ENCODE measurements around the gene HCCS.
"Not testable (repeated sequence)": the region's sequence is repeated elsewhere in the genome, so short reads cannot be mapped to it uniquely, and the experiment has no call there.

Gene HCCS

DNA sequence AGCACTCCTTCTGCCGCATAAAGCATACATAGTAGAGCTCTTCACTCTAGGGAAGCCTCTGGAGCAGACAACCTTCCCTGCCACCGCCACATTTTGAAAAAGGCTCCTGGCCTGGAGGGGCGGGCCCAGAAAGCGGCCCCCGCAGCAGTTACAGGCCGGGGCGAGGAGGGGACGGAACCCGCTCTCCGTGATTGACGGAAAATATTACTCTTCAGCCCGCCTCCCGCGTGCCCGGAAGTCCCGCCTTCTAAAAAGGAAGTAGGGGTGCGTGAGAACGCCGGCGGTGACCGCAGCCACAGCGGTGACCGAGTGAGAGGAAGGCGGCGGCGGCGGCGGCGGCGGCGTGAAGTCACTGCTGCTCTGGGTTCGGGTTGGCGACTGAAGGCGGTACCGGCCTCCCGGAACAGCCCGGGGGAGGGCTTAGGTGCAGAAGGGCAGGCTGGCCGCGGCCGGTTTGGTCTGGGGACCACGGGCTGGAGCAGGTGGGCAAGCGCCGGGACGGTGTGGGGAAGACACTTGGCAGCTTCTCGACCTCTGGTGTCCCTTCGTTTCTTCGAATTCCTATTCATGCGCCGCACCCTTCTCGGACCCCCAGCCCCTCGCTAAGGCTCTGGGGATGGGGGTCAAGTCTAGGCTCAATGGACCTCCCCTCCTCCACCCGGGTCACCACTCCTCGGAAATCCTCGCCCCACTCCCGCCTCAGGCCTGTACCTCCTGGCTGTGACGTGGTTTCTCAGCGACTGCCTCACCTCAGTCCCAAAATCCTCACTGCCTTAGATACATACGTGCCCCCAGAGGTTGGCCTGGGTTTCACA is at the start of gene HCCS:
TSS of gene HCCS (plus strand) at position 296 of the 815 bp plus-strand sequence. CDS start 729 bp downstream, outside the sequence.
- DNase-seq = no peak

DNA sequence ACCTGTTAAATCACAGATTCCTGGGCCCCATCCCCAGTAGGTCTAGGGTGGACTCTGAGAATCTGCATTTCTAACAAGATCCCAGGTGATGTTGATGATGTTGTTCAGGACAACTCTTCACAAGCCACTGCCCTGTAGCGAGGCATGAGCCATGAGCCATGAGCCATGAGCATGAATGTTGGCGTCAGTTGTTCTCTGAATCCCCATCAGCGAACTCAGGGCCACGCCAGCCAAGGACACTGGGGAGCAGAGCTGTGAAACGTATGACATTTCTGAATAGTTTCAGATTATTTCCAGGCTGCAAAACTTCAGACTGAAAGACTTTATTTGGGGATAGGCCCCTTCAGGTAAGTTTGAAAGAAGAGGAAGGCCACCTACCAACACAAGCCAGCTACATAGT is 46.9 kb upstream of the HCCS start:
- DNase-seq = no peak

DNA sequence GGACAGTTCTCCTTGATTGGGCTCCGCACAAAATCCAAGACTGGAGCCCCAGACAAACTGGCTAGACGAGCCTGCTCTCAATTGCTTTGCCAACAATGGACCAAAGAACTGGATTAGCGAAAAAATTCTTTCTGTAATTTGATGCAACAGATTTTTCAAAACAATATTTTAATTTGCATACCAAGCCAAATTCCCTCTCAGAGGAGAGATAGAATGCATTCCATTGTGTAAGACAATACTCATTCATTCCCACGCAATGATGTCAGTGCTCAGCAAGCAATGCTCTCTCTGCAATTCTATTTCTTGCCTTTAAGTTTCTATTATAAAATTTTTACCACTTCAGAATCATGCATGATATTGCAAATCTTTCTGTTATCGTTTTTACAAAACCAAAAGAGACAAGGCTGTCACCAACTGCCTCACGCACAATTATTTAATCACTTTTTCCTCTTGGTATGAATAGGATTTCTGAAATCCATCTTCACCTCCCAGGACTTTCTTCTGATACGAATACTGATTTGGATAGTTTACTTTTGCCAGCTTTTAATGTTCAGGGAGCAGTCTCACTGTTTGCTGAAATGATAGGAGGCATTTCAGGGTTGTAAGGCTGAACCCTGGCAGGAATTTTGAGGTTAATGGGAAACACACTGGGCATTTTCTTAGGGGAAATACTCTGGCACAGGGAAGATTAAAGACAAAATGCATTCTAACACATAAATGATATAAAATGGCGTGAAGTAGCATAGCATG is 46.1 kb upstream of the HCCS start:
- DNase-seq = no peak

DNA sequence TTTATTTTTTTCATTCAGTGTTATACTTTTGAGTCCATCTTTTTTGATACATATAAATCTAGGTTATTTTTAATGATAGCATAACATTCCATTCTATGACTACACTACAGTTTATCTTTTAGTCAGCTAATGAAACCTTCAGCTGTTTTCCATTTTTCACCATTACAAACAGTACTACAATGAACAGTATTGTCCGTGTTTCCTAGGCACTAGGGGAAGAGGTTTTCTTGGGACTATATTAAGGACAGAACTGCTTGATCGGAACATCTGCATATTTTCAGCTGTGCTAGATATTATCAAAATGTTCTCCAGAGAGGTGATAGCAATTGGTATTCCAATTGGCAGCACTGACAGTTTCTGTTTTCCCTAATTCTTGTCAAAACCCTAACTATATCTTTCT is 44.3 kb upstream of the HCCS start:
- DNase-seq = no peak

DNA sequence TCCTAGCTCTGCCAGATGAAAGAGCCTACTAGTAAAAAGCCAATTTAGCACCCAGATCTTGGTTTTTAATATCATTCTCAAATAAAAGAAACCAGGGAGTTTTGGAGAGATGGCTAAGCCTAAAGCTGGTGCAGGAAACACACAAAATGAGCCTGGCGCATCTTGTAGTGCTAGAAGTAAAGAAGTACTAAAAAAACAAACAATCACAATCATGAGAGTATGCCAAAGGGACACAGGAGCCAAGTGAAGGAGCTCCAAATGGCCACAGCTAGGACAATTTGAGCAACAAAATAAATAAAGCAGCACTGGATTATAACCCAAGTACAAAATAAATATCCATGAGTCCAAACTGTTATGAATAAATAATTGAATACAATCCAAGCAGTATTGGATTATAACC is 37.8 kb upstream of the HCCS start:
- no peak for DNase-seq

DNA sequence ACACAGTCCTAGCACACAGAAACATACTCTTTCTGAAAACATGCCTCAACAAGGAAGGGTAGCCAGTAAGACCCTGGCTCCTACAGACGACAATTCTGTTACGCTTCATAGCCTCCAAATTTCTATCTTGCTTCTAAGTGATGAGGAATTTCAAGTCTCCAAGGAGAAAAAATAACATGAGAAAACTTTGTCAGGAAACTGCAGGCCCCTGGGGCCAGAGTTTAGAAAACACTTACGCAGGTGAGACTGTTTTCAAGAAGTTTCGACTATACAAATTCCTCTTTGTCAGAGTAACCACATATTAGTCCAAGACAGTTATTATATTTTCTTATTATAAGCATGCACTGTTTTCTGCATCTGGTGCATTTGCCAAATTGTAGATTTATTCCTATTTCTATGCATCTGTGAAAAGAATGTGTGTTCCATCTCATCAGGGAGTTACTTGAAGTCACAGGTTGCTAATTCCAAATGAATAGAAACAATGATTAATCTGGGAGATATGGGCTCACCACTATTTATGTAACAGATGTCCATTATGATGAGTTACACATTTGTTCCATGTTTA is 30.3 kb upstream of the HCCS start:
- no peak for DNase-seq

DNA sequence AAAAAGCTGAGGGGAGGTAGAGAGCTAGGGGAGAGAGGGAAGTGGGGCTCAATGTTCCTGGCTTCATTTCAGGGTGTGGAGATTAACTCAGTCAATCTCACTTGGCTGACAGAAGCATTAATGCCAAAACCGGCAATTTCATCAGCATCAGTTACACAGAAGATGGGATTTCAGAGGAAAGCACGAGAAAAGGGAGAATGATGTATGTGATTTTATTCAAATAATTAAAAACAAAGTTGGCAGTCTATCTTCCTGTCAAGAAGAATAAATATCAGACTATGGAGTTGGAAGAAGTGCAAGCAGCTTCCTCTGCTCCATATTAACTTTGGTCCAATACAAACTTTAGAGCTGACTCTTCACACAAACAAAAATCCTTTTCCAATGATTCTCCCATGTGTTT is 29.6 kb upstream of the HCCS start:
- DNase-seq = no peak

DNA sequence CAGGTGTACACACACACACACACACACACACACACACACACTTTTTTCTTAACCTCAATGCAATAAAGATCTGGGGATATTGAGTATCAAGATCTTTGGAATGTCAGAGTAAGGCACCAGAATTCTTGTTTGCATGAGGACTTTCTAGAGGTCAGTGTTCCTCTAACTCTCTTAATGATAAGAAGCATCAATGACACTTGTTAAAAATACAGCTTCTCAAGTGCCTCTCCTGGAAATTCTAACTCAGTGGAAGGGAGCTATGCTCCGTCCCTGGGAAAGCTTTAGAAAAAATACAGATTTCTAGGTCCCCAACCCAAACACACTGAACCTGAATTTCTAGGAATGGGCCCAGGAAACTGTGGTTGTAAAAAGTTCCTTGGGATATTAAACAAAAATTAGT is 25.8 kb upstream of the HCCS start:
- no peak for DNase-seq

DNA sequence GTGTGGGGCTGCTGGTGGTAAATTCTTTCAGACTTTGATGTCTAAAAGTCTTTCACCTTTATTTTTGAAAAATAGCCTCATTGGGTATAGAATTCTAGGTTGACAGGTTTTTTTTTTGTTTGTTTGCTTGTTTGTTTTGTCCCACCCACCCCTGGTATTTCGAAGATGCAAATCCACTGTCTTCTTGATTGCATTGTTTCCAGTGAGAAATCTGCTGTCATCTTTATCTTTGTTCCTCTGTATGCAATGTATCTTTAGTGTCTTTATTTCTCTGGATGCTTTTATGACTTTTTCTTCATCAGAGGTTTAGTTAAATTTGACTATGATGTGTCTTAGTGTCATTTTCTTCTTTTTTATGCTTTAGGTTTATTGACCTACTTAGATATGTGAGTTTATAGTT is 21.3 kb upstream of the HCCS start:
- no peak for DNase-seq

DNA sequence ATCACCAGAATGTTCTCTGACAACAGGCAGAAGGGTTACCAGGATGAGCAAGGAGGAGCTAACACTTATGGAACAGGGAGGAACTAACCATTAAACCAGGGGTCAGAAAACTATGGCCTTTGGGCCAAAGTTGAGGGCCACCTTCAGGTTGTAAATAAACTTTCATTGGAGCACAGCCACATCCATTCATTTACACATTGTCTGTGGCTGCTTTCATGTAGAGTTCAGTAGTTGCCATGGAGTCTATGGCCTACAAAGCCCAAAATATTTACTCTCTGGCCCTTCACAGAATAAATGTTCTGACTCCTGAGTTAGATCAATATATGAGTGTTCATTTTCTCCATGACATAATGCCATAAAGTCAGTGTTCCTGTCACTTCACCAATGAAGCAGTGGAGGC is 13.2 kb upstream of the HCCS start:
- DNase-seq = no peak

DNA sequence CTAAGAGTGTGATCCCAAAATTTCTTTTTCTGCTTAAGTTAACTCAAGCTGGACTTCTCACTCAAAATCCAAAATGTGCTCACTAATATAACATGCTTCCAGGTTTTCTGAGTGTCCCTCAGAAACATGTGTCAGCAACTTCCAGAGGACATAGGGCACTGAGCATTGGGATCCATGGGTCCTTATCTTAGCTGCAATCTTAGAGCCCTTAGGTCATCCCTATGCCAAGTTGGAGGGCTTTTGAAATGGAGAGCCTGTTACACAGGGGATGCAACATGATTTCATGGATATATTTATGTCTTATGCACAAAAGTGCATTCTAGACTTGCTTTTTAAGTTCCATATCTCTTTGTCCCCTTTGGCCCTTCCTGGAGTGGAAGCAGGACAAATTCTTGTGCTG is 11.7 kb upstream of the HCCS start:
- no peak for DNase-seq

DNA sequence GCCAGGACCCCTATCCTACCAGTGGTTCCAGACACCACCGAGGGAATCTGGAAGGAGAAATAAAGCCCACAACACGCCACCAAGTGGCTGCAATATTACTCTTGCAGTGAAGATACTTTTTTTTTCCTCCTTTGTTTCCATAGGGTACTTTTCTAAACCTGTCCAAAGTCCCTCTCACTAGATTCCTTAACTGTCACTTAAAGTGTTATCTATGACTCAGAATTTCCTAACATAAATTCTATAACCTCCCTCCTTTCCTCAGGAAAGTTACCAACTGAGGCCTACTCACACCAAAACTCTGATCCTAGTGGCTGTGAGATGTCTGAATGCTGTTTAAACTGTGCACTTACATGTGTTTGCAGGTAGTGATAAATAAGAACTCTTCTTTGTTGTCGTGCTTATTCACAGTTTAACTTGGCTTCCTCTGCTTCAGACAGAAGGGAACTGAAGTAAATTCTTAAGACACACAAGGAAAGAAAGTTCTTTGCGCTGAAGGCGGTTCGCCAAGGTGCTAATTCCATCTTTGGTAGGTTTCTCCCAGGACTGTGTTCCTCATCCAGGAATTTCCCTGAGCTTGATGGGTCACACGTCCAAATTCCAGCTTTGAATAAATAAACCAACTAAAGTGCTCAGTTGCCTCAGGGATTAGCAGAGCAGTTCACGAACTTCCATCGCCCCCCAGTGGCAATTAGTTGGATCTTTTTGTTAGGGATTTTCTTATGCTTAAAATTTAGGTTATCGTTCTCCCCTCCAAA is 10.7 kb upstream of the HCCS start:
- DNase-seq = no peak

DNA sequence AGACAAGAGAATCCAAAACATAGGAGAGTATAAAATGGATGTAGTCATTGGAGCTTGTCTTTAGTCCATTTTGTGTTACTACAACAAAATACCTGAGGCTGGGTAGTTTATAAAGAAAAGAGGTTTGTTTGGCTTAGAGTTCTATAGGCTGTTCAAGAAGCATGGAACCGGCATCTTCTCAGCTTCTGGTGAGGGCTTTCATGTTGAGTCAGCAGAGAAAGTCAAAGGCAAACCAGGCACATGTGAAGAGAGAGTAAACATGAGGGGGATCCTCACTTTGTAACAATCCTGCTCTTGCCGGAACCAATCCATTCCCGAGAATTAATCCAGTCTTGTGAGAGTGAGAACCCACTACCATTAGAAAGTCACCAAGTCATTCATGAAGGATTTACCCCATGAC is 8.1 kb upstream of the HCCS start:
- DNase-seq = no peak

DNA sequence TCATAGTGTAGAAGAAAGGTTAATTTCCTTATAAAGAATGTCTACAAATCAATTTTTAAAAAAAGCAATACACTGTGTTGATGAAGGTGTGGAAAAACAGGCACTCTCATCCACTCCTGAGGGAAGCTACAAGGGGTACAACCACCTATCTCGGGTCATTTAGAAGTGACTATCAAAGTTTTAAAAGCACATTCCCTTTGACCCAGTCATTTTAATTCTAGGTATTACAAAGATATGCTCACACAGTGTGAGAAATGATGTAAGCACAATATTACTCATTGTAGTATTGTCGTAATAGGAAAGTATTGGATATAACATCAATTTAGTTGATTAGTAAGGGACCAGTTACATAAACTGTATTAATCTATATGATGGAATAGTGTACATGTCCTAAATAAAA is 7.4 kb upstream of the HCCS start:
- DNase-seq = no peak

DNA sequence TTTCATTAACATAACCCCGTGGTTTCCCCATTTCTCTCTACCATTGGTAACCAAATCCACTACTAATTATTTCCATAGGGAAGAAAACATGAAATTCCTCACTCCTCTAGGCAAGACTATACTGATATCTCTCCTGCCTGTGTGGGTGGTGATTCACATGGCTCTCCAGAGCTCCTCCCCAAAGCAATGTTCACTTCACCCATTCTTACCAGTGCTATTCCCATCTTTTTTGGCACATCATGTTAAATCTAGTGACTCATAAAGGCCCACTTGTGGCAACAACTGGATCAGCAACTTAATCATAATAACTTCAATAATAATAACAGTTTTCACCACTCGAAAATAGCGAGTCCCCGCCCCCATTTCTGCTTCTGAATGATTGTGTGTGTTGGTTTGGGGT is 6.1 kb upstream of the HCCS start:
- DNase-seq = no peak

DNA sequence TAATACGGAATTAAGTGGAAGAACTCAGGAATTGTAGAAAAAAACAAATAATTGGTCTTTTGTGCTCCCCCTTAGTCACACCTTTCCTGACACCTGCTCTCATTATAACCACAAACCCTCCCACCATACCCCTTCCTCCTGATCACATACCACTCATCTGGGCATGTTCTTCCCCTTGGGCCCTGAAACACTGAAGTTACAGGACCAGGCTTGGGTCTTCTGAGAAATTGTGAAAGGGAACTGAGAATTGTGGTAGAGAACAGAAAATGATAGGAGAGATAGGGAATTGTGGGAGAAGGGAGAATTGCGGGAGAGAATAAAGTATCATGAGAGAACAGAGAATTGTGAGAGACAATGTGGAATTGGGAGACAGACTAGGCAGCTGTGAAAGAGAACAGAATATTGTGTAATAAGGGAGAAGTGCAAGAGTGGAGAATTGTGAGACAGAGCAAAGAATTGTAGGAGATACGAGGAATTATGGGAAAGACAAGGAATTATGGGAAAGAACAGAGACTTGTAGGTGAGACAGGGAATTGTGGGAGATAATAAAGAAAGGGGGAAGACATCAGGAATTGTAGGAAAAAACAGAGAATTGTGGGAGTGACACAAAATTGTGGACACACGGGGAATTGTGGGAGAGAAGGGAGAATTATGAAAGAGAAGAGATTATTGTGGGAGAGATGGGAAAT is 2.7 kb upstream of the HCCS start:
- no peak for DNase-seq

DNA sequence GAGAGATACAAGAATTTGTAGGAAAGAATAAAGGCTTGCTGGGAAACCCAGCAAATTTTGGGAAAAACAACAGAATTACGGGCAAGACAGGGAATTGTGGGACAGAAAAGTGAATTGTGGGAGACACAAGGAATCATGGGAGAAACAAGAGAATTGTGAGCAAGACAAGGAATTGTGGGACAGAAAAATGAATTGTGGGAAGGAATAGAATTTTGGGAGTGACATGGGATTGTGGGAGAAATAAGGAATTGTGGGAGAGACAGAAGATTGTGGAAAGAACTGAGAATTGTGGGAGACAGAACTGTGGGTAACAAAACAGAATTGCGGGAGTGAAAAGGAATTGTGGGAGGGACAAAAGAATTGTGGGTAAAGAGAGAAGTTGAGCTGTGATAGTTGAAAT is 1.2 kb upstream of the HCCS start:
- no peak for DNase-seq

DNA sequence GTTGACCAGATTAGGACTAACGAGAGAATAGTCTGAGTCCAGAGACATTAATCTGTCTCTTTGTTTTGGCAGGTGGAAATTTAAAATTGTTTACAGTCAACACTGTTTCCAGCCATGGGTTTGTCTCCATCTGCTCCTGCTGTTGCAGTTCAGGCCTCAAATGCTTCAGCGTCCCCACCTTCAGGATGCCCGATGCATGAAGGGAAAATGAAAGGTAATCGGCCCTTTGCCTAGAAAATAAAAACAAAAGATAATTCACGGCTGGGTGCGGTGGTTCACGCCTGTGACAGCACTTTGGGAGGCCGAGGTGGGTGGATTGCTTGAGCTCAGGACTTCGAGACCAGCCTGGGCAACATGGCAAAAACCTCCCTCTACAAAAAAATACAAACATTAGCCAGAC is 815 bp downstream of the HCCS start:
- no peak for DNase-seq

DNA sequence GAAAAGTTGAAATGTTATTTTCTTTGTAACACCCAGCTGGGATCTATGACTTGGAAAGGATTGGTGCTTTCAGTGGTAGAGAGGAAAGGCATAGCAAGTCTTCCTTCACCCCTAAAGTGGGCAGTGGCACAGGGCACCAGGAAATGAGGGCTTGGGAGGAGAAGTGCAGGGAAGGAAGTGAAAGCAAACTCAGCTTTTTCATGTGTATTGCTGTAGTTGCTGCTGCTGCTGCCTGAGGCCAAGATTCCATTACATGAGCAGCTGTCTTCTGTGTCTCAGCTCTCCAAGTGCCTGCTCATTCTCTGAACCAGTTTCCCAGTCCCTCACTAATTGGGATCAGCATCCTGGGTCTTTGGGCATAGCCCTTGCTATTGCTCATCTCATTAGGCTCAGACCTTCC is 2.6 kb downstream of the HCCS start:
- DNase-seq = no peak

DNA sequence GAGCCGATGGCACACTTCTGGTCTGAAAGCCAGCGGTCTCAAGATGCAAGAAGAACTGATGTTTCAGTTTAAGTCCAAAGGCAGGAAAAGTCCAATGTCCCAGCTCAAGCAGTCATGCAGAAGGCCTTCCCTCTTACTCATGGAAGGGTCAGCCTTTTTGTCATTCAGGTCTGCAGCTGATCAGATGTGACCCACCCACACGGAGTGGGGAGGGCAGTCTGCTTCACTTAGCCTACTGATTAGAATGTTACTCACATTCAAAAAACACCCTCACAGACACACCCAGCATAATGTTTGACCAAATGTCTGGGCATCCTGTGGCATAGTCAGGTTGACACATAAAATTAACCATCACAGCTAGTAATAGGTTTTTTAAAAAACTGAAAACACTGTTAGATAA is 6.6 kb downstream of the HCCS start:
- no peak for DNase-seq

DNA sequence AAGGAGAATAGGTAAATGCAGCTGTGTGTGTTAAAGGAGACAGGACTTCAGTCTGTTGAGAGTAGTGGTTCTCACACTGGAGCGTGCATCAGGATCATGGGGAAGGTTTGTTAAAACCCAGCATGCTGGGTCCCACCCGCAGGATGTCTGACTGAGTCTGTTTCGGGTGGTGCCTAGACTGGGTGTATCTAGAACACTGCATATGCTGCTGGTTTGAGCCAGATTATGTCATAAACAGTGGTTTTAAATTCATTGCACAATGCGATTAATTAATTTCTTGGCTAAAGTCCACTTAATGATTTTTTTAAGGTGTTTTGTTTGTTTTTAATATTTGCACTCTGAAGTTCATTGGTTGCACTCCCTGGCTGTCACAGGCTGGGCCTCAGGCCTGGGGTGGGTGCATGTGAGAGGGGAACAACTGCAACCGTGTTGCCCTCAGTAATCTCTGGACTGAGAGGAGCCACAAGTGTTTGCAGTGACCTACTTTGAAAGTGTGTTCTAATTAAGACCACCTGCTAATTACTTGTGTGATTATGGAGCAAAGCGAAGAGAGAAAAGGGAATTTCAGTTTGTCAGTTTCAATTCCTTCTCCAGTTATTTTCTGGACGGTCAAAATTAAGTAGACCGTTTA is 8.3 kb downstream of the HCCS start:
- no peak for DNase-seq

DNA sequence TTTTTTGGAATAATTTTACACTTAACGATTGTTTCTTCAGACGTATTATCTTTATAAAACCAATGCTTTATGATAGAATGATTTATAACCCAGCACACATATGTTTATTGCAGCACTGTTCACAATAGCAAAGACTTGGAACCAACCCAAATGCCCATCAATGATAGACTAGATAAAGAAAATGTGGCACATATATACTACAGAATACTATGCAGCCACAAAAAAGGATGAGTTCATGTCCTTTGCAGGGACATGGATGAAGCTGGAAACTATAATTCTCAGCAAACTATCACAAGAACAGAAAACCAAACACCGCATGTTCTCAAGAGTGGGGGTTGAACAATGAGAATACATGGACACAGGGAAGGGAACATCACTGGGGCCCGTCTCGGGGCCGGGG is 12.0 kb downstream of the HCCS start:
- not testable (repeated sequence) for DNase-seq
